GM13976 (cell line): Measurements from ENCODE around the gene PLEKHA4.
"Not testable (repeated sequence)": the region's sequence is repeated elsewhere in the genome, so short reads cannot be mapped to it uniquely, and the experiment has no call there.

Source experiments
- DNase-seq: peaks from one replicate; pipeline ENCODE4 v3.0.0; 2012; ENCODE audit warnings: low spot score
- in situ Hi-C: fragments of 300-500 bp; cut with MboI; formaldehyde crosslinking; loops from one replicate; pipeline ENCODE4 v1.12.0; 2022; ENCODE audit warnings: low sequenced_read_pairs, mixed read lengths, inconsistent platforms; ENCODE audit not compliant: unreplicated experiment
- TF ChIP-seq, protein P1 (sequence below): IDR thresholded peaks from 2 replicates; pipeline ENCODE4 v1.5.1; 2012; ENCODE audit warnings: borderline replicate concordance, mild to moderate bottlenecking; ENCODE audit not compliant: insufficient read depth; ENCODE audit errors: extremely low read depth, missing control alignments, control extremely low read depth

PLEKHA4 gene

DNA sequence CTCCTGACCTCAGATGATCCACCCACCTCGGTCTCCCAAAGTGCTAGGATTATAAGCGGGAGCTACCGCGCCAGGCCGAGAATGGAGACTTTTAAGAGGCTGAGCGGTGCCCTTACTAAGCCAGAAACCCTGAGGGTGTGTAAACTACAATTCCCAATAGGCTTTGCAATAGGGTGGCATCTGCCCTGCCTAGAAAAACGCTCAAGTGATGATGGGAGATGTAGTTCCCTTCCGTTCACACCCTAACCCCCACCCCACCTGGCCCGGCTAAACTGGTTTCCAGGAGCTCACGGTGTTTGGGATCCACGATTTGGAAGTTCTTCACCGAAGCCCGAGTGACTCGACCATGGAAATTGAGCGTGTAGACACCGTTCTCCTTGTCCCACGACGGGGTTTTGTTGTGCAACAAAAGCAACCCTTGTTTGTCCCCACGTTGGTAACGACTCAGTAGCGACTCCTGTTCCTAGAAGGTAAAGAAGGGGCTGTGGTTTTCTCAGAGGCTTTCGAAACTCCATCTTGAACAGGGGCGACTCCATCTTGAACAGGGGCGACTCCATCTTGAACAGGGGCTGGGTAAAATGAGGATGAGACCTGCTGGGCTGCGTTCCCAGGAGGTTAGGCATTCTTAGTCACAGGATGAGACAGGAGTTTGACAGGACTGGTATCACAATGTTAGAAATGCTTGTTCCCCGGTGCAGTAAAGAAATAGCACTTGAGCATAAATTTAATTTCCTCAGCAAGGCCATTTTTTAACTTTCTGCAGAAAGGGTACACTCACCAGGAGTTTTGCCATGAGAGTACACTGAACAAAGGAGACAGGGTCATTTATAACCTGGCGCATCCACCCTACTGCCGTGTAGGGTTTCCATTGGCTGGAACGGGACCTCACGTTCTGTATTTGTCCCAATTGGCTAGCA, 13.6 kb upstream of the PLEKHA4 start:
- no peak for DNase-seq
- in situ Hi-C loops = no loop called here
- TF ChIP-seq, protein P1, sequence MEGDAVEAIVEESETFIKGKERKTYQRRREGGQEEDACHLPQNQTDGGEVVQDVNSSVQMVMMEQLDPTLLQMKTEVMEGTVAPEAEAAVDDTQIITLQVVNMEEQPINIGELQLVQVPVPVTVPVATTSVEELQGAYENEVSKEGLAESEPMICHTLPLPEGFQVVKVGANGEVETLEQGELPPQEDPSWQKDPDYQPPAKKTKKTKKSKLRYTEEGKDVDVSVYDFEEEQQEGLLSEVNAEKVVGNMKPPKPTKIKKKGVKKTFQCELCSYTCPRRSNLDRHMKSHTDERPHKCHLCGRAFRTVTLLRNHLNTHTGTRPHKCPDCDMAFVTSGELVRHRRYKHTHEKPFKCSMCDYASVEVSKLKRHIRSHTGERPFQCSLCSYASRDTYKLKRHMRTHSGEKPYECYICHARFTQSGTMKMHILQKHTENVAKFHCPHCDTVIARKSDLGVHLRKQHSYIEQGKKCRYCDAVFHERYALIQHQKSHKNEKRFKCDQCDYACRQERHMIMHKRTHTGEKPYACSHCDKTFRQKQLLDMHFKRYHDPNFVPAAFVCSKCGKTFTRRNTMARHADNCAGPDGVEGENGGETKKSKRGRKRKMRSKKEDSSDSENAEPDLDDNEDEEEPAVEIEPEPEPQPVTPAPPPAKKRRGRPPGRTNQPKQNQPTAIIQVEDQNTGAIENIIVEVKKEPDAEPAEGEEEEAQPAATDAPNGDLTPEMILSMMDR = no peak

DNA sequence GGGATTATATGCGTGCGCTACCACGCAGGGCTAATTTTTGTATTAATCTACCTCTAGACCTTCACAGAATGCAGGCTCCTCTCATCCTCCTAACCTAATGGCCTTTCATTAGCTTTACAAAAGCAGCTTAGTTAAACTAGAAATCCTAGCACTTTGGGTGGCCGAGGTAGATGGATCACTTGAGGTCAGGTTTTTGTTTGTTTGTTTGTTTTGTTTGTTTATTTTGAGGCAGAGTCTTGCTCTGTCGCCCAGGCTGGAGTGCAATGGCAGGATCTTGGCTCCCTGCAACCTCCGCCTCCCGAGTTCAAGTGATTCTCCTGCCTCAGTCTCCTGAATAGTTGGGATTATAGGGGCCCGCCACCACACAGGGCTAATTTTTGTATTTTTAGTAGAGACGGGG, 11.3 kb upstream of the PLEKHA4 start:
- in situ Hi-C loops = not testable (repeated sequence)

DNA sequence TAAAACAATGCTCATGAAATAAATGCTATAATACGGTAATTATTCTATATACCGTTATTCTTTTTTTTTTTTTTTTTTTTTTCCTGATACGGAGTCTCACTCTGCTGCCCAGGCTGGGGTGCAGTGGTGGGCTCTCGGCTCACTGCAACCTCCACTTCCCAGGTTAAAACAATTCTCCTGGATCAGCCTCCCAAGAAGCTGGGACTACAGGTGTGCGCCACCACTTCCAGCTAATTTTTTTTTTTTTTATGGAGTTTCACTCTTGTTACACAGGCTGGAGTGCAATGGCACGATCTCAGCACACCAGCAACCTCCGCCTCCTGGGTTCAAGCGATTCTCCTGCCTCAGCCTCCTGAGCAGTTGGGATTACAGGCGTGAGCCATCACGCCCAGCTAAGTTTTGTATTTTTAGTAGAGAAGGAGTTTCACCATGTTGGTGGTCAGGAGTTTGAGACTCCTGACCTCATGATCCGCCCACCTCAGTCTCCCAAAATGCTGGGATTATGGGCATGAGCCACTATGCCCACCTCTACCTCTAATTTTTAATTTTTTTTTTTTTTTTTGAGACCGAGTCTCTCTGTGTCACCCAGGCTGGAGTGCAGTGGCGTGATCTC, 10.7 kb upstream of the PLEKHA4 start:
- in situ Hi-C loops = no loop called here
- no peak for DNase-seq
- TF ChIP-seq, protein P1 = no peak

More for the DNA sequence above, 11.3 kb upstream of the PLEKHA4 start:
- DNase-seq = not testable (repeated sequence)

DNA sequence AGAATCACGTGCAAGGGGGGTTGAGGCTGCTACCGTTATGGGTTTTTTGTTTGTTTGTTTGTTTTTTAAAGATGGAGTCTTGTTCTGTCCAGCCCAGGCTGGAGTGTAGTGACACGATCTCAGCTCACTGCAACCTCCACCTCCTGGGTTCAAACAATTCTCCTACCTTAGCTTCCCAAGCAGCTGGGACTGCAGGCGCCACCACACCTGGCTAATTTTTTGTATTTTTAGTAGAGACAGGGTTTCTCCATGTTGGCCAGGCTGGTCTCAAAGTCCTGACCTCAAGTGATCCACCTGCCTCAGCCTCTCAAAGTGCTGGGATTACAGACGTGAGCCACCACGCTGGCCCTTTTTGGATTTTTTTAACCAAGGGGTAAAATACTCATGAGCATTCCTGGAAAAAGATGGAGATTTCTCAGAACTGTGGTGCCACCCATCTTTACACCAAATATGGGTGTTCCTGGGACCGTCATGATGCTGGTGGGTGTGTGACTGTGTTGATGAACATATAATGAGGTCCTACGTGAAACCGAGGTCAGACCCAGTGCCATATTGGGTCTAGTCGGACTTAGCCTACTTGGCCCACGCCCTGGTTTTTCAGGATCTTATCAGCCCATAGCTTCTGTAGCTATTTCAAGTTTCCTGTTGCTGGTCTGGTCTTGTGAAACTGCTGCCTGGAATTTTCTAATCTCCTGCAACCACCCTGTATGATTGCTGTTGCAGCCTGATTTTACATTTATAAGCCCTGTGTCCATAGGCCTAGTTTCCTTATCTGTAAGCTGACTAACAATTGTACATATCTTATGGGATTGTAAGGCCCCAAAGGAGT, 10.0 kb upstream of the PLEKHA4 start:
- in situ Hi-C loops = no loop called here
- DNase-seq = no peak
- TF ChIP-seq, protein P1 = no peak

DNA sequence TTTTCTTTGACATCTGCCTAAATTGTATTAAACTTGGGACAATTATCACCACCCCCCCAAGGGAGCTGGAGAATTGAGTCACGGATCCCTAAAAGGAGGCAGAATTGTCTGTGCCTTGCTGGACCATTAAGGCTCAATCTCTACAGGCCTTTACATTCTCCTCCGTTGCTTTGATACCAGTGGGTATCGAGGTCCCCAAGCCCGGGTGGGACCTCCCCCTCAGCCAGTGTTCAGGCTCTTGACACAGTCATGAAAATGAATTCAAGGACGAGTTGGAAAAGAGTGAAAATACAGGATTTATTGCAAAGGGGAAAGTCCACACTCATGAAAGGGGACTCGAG, 9.4 kb upstream of the PLEKHA4 start:
- TF ChIP-seq, protein P1 = no peak
- DNase-seq = no peak
- in situ Hi-C loops = no loop called here

DNA sequence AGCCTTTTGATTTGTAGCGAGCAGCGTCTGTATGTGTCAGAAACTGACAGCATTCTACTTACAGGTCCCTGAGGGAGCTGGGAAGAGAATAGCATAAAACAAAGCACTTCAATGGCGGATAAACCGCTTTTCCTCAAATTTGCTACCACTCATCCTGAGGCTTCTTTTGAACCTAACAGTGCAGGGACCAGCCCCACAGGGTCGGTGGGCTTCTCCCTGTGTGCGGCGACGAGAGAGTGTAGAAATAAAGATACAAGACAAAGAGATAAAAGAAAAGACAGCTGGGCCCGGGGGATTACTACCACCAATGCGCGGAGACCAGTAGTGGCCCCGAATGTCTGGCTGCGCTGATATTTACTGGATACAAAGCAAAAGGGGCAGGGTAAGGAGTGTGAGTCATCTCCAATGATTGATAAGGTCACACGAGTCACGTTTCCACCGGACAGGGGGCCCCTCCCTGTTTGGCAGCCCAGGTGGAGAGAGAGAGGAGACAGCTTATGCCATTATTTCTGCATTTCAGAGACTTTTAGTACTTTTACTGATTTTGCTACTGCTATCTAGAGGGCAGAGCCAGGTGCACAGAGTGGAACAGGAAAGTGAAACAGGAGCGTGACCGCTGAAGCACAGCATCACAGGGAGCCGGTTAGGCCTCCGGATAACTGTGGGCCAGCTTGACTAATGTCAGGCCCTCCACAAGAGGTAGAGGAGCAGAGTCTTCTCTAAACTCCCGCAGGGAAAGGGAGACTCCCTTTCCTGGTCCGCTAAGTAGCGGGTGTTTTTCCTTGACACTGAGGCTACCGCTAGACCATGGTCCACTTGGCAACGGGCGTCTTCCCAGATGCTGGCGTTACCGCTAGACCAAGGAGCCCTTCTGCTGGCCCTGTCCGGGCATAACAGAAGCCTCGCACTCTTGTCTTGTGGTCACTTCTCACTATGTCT, 7.9 kb upstream of the PLEKHA4 start:
- in situ Hi-C loops, DNase-seq: not testable (repeated sequence)

DNA sequence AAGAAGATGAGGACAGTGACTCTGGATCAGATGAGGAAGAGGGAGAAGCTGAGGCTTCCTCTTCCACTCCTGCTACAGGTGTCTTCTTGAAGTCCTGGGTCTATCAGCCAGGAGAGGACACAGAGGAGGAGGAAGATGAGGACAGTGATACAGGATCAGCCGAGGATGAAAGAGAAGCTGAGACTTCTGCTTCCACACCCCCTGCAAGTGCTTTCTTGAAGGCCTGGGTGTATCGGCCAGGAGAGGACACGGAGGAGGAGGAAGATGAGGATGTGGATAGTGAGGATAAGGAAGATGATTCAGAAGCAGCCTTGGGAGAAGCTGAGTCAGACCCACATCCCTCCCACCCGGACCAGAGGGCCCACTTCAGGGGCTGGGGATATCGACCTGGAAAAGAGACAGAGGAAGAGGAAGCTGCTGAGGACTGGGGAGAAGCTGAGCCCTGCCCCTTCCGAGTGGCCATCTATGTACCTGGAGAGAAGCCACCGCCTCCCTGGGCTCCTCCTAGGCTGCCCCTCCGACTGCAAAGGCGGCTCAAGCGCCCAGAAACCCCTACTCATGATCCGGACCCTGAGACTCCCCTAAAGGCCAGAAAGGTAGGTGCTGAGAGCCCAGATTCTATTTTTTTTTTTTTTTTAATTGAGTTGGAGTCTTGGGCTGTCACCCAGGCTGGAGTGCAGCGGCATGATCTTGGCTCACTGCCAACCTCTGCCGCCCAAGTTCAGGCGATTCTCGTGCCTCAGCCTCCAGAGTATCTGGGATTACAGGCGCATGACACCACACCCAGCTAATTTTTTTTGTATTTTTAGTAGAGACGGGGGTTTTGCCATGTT, 6.1 kb upstream of the PLEKHA4 start:
- DNase-seq = no peak
- in situ Hi-C loops = loop anchor here (5.0 kb wide), 1 partner anchor 98 kb away; no protein-coding TSS in a partner anchor
- TF ChIP-seq, protein P1 = no peak
